Pulmonary artery endothelial cell (primary cell): ENCODE measurements around the gene TSG101. TPM values are rescaled to one million over a fixed set of nuclear protein-coding genes. Genes with fewer than 3 reads are reported as not detected.

Experiments used
- total RNA-seq: library from RNA; depleted of rRNA; stranded (reverse); fragments of >200 nt; gene quantifications from 2 replicates; pipeline ENCODE4 v1.2.3, GENCODE V29; 2014

Gene TSG101
- total RNA-seq, 1 donor from 2014 or later = 51.8 TPM

Other genes with a start within 250 kb of the TSG101 start
- gene HPS5, start 204.8 kb downstream of the TSG101 start, total RNA-seq = 26.6 and 33.8 TPM in 2 replicates
- 52.4 and 60.7 TPM in 2 replicates for gene GTF2H1, start 204.4 kb downstream of the TSG101 start, total RNA-seq
- gene LDHA, start 132.4 kb downstream of the TSG101 start, total RNA-seq = 695 and 699 TPM in 2 replicates
- not detected in 2 replicates for gene LDHC, start 114.6 kb downstream of the TSG101 start, total RNA-seq
- not detected in 2 replicates for gene LDHAL6A, start 71.1 kb downstream of the TSG101 start, total RNA-seq
- gene UEVLD, start 61.8 kb upstream of the TSG101 start, total RNA-seq = 20.6 and 26.5 TPM in 2 replicates
- gene MISFA, start 72.8 kb upstream of the TSG101 start, total RNA-seq = 0.28 and 0.46 TPM in 2 replicates
- gene SPTY2D1, start 107.4 kb upstream of the TSG101 start, total RNA-seq = 14.4 and 19.0 TPM in 2 replicates
- 0.92 and 2.4 TPM in 2 replicates for gene TMEM86A, start 171.8 kb upstream of the TSG101 start, total RNA-seq
- gene IGSF22, start 199.2 kb upstream of the TSG101 start, total RNA-seq = not detected in 2 replicates